Transverse colon (tissue), 4 donors: ENCODE results near the gene THSD4. TPM values are rescaled to one million over a fixed set of nuclear protein-coding genes. Genes with fewer than 3 reads are reported as not detected.

Source experiments
- DNase-seq: peaks from one replicate; pipeline ENCODE4 v3.0.0-alpha.2; 2019
- H3K27ac ChIP-seq, 4 donors: fragments of 200-600 bp; sonication (generic); 2 replicates each; pipeline ENCODE4 v1.5.1; 2016 to 2018; ENCODE audit warnings: inconsistent platforms in 4 of 4
- H3K27me3 ChIP-seq: fragments of 200-600 bp; sonication (generic); 2 replicates; pipeline ENCODE4 v1.5.1; 2017; ENCODE audit warnings: inconsistent platforms
- H3K36me3 ChIP-seq, 4 donors: fragments of 200-600 bp; sonication (generic); 2 replicates each; pipeline ENCODE4 v1.5.1; 2017 to 2019; ENCODE audit warnings: inconsistent platforms in 4 of 4
- H3K4me1 ChIP-seq, 4 donors: fragments of 200-600 bp; sonication (generic); 2 replicates each; pipeline ENCODE4 v1.5.1; 2017 to 2020; ENCODE audit warnings: inconsistent platforms in 4 of 4
- H3K4me3 ChIP-seq, 4 donors: fragments of 200-600 bp; sonication (generic); 1 replicate in 1 of 4; 2 replicates in 3 of 4; pipeline versions ENCODE4 v1.5.1 to v1.6.1; 2017 to 2019; ENCODE audit warnings: inconsistent platforms in 4 of 4
- H3K9me3 ChIP-seq, 2 donors: fragments of 200-600 bp; sonication (generic); 2 replicates each; pipeline ENCODE4 v1.5.1; 2017 to 2019; ENCODE audit warnings: inconsistent platforms in 2 of 2
- CTCF ChIP-seq, 5 experiments: fragments of 200-600 bp in 3 of 5; fragments of 450-650 bp in 2 of 5; sonication (generic) in 3 of 5; IDR thresholded peaks; 1 replicate in 2 of 5; 2 replicates in 3 of 5; pipeline ENCODE4 v1.5.1; 2016 to 2017; ENCODE audit warnings: antibody characterized with exemption in 5 of 5, inconsistent platforms in 3 of 5, mild to moderate bottlenecking in 2 of 5, moderate library complexity in 1 of 5
- EP300 ChIP-seq: sonication (generic); formaldehyde crosslinking; IDR thresholded peaks from one replicate; pipeline ENCODE4 v1.6.1; 2017; ENCODE audit warnings: antibody characterized with exemption, low read depth
- POLR2A ChIP-seq: fragments of 450-650 bp; IDR thresholded peaks from one replicate; pipeline ENCODE4 v1.6.1; 2016; ENCODE audit warnings: antibody characterized with exemption, mild to moderate bottlenecking, moderate library complexity
- POLR2AphosphoS5 ChIP-seq, 3 donors: sonication (generic); formaldehyde crosslinking; IDR thresholded peaks; one replicate each; pipeline ENCODE4 v1.6.1; 2016; ENCODE audit warnings: antibody characterized with exemption in 3 of 3
- WGBS, 2 donors: methylation state at CpG; one replicate each; pipeline ENCODE4 v1.1.5; 2018; ENCODE audit warnings: low coverage in 1 of 2; 5-methylcytosine and 5-hydroxymethylcytosine counted together
- in situ Hi-C, 4 donors: fragments of 200-750 bp; cut with MboI; loops; one replicate each; pipeline versions ENCODE4 v1.15.0 to v1.15.1; 2017; ENCODE audit warnings: low sequenced_read_pairs in 3 of 4, low pct_ligation_motif_present in 1 of 4, low pct_unique_long_range_greater_than_20kb in 1 of 4
- intact Hi-C: fragments of 100-400 bp; cut with DNase I; formaldehyde crosslinking; loops from one replicate; pipeline ENCODE4 v1.15.1; 2023; ENCODE audit warnings: low total_unique reads
- total RNA-seq, 4 donors: library from RNA; depleted of rRNA; stranded (reverse); fragments of >200 nt; gene quantifications; one replicate each; pipeline ENCODE4 v1.1.0, GENCODE V29; 2016

The THSD4 gene
- total RNA-seq, 4 donors from 2014 or later, result 13.3 to 57.2 (median 47.4) TPM

GRCh38 chr15:71713191-71713809 lies 598.0 kb downstream of the THSD4 start:
- no peaks in the 10 kb centered on the region for H3K27me3 ChIP-seq
- 70 to 87% methylated on average over 2 to 5 of the region's 5 CpGs for WGBS, 2 donors
- no peak for DNase-seq
- H3K4me3 ChIP-seq, result no peak overlapping the region
- in situ Hi-C loops (no loop called here), intact Hi-C loops (no loop called here)
- H3K9me3 ChIP-seq, result no peaks in the 10 kb centered on the region
- TF ChIP-seq POLR2AphosphoS5 (IDR thresholded peaks at IDR 0.05) (no peak), POLR2A (no peak), CTCF (IDR thresholded peaks at IDR 0.05) (no peak), EP300 (no peak)
- H3K36me3 ChIP-seq, result no peaks in the 10 kb centered on the region
- peaks cover 4 to 25% (median 5%) of the 10 kb centered on the region in 4 donors for H3K4me1 ChIP-seq
- no peak overlapping the region for H3K27ac ChIP-seq

DNA sequence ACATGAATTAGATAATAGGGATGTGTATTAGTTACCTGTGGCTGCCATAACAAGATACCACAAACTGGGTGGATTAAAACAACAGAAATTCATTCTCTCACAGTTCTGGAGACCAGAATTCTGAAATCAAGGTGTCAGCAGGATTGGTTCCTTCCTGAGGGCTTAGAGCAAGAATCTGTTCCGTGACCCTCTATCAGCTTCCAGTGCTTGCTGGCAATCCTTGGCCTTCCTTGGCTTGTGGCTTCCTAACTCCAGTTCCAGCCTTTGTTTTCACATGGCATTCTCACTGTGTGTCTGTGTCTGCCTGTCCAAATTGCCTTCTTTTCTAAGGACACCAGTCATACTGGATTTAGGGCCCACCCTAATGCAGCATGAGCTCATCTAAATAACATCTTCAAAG lies 600.6 kb downstream of the THSD4 start:
- in situ Hi-C loops, result no loop called here
- no peaks in the 10 kb centered on the region for H3K9me3 ChIP-seq
- TF ChIP-seq POLR2AphosphoS5 (IDR thresholded peaks at IDR 0.05) (no peak), CTCF (IDR thresholded peaks at IDR 0.05) (no peak), EP300 (no peak)
- peaks cover 0 to 7% (median 0%) of the 10 kb centered on the region in 4 donors for H3K4me1 ChIP-seq
- no peak overlapping the region for H3K27ac ChIP-seq
- WGBS, 2 donors, result 82% methylated on average over 1 of the region's 1 CpG; no CpG with 5 or more reads in 1 of the 2 donors
- no peaks in the 10 kb centered on the region for H3K36me3 ChIP-seq
- H3K4me3 ChIP-seq, result no peak overlapping the region
- no peaks in the 10 kb centered on the region for H3K27me3 ChIP-seq
- no peak for DNase-seq
- intact Hi-C loops, result no loop called here

GRCh38 chr15:71716990-71717389 lies 601.7 kb downstream of the THSD4 start:
- no peak for DNase-seq
- TF ChIP-seq CTCF (IDR thresholded peaks at IDR 0.05) (no peak), POLR2A (no peak), POLR2AphosphoS5 (IDR thresholded peaks at IDR 0.05) (no peak), EP300 (no peak)
- H3K36me3 ChIP-seq, result no peaks in the 10 kb centered on the region
- intact Hi-C loops (no loop called here), in situ Hi-C loops (no loop called here)
- H3K4me3 ChIP-seq, result no peak overlapping the region
- peaks cover 0 to 7% (median 0%) of the 10 kb centered on the region in 4 donors for H3K4me1 ChIP-seq
- H3K27ac ChIP-seq, result peak overlapping the region in 1 of 4 donors; percentile 19
- no peaks in the 10 kb centered on the region for H3K27me3 ChIP-seq
- no peaks in the 10 kb centered on the region for H3K9me3 ChIP-seq

GRCh38 chr15:71718116-71718910 lies 603.0 kb downstream of the THSD4 start:
- intact Hi-C loops (no loop called here), in situ Hi-C loops (no loop called here)
- no peak for DNase-seq
- 73 to 83% methylated on average over 7 to 13 of the region's 13 CpGs for WGBS, 2 donors
- Histone ChIP-seq H3K9me3 (no peaks in the 10 kb centered on the region), H3K4me1 (peaks cover 0 to 2% (median 0%) of the 10 kb centered on the region in 4 donors), H3K27ac (no peak overlapping the region), H3K36me3 (no peaks in the 10 kb centered on the region), H3K27me3 (no peaks in the 10 kb centered on the region), H3K4me3 (no peak overlapping the region)
- TF ChIP-seq CTCF (IDR thresholded peaks at IDR 0.05) (no peak), EP300 (no peak)
